Keratinocyte (primary cell): ENCODE measurements around the gene TUBB2A. TPM values are rescaled to one million over a fixed set of nuclear protein-coding genes. Genes with fewer than 3 reads are reported as not detected.

Experiments
- DNase-seq: peaks from one replicate; pipeline ENCODE4 v3.0.0-alpha.2; 2011; ENCODE audit warnings: low read depth, missing footprints, low spot score
- FAIRE-seq: peaks from 2 replicates; lab custom pipeline; 2011; peaks lifted over from hg19 to GRCh38; lab: Jason Lieb, UNC
- H2AFZ ChIP-seq: 2 replicates; pipeline ENCODE4 v1.6.0; 2012; ENCODE audit warnings: low read length, control low read depth, inconsistent platforms; ENCODE audit not compliant: control insufficient read depth
- H3K27ac ChIP-seq: 2 replicates; pipeline ENCODE4 v1.5.1; 2011; ENCODE audit warnings: low read length; ENCODE audit not compliant: control insufficient read depth, insufficient read depth
- H3K27me3 ChIP-seq: 3 replicates; pipeline ENCODE4 v1.6.0; 2011; ENCODE audit warnings: low read length; ENCODE audit not compliant: control insufficient read depth, insufficient read depth; ENCODE audit errors: extremely low read depth
- H3K36me3 ChIP-seq, 2 experiments: 2 replicates in 1 of 2; 3 replicates in 1 of 2; pipeline ENCODE4 v1.5.1; 2011; ENCODE audit warnings: low read length in 2 of 2, mild to moderate bottlenecking in 1 of 2; ENCODE audit not compliant: control insufficient read depth in 2 of 2, insufficient read depth in 2 of 2; ENCODE audit errors: extremely low read depth in 1 of 2
- H3K4me1 ChIP-seq: 3 replicates; pipeline ENCODE4 v1.5.1; 2011; ENCODE audit warnings: low read length; ENCODE audit not compliant: control insufficient read depth, insufficient read depth; ENCODE audit errors: extremely low read depth
- H3K4me2 ChIP-seq: 3 replicates; pipeline ENCODE4 v1.6.0; 2011; ENCODE audit warnings: low read depth, low read length; ENCODE audit not compliant: control insufficient read depth, insufficient read depth; ENCODE audit errors: extremely low read depth
- H3K4me3 ChIP-seq, 3 experiments: fragments of 200-600 bp in 1 of 3; sonication (generic) in 1 of 3; 2 replicates in 2 of 3; 3 replicates in 1 of 3; pipeline ENCODE4 v1.5.1; 2011 to 2016; ENCODE audit warnings: low read length in 3 of 3, mild to moderate bottlenecking in 3 of 3, control low read depth in 2 of 3, inconsistent platforms in 1 of 3, low read depth in 1 of 3, mixed read lengths in 1 of 3, mixed run types in 1 of 3, moderate library complexity in 1 of 3; ENCODE audit not compliant: control insufficient read depth in 2 of 3, insufficient read depth in 2 of 3; ENCODE audit errors: extremely low read depth in 1 of 3
- H3K79me2 ChIP-seq: 2 replicates; pipeline ENCODE4 v1.6.0; 2012; ENCODE audit warnings: low read length; ENCODE audit not compliant: control insufficient read depth, insufficient read depth
- H3K9ac ChIP-seq: 3 replicates; pipeline ENCODE4 v1.6.0; 2011; ENCODE audit warnings: low read length; ENCODE audit not compliant: control insufficient read depth, insufficient read depth; ENCODE audit errors: extremely low read depth
- H3K9me1 ChIP-seq: 3 replicates; pipeline ENCODE4 v1.6.0; 2011; ENCODE audit warnings: low read length; ENCODE audit not compliant: control insufficient read depth, insufficient read depth; ENCODE audit errors: extremely low read depth
- H3K9me3 ChIP-seq: 2 replicates; pipeline ENCODE4 v1.5.1; 2012; ENCODE audit warnings: low read depth, low read length; ENCODE audit not compliant: control insufficient read depth
- H4K20me1 ChIP-seq: 3 replicates; pipeline ENCODE4 v1.6.0; 2011; ENCODE audit warnings: low read length; ENCODE audit not compliant: control insufficient read depth, insufficient read depth; ENCODE audit errors: extremely low read depth
- CTCF ChIP-seq, 3 experiments: IDR thresholded peaks in 1 of 3; conservative IDR thresholded peaks in 1 of 3; optimal IDR thresholded peaks in 1 of 3; 2 replicates in 2 of 3; 3 replicates in 1 of 3; pipeline versions ENCODE3 to v1.5.1; 2011; ENCODE audit warnings: low read length in 3 of 3, mild to moderate bottlenecking in 3 of 3, moderate library complexity in 2 of 3, control low read depth in 1 of 3, inconsistent platforms in 1 of 3; ENCODE audit not compliant: insufficient read depth in 2 of 3; ENCODE audit errors: extremely low read depth in 1 of 3
- EZH2 ChIP-seq: IDR thresholded peaks from one replicate; pipeline ENCODE4 v1.6.1; 2012; ENCODE audit warnings: inconsistent platforms, mild to moderate bottlenecking, low read length, moderate library complexity
- dilution Hi-C: fragments of 300-500 bp; cut with MboI; formaldehyde crosslinking; loops from one replicate; pipeline ENCODE4 v1.7.0; 2020; ENCODE audit warnings: low sequenced_read_pairs; ENCODE audit not compliant: extremely low pct_ligation_motif_present
- polyA plus RNA-seq, 5 experiments: library from polyadenylated mRNA; depleted of rRNA in 3 of 5; stranded (reverse) in 3 of 5; stranded (forward) in 1 of 5; unstranded in 1 of 5; fragments of >200 nt; gene quantifications; 1 replicate in 1 of 5; 2 replicates in 3 of 5; 3 replicates in 1 of 5; pipeline versions ENCODE4 v1.2.1 to v1.2.3, GENCODE V29; 2011 to 2012; ENCODE audit warnings: missing spikeins in 2 of 5, low read depth in 1 of 5, low replicate concordance in 1 of 5

The TUBB2A gene
- polyA plus RNA-seq, 1 donor (not counting 4 experiments of a cell fraction or from before 2014, with no cell fraction given), result 58.8 TPM

GRCh38 chr6:3122823-3123182, 34.5 kb downstream of the TUBB2A start:
- Histone ChIP-seq H3K9me3 (no peaks in the 10 kb centered on the region), H3K36me3 (peaks cover 0 to 2% of the 10 kb centered on the region in 2 experiments), H3K9me1 (no peaks in the 10 kb centered on the region), H3K4me3 (no peak overlapping the region), H2AFZ (no peak overlapping the region), H3K79me2 (peaks cover 3% of the 10 kb centered on the region), H3K4me1 (peaks cover 9% of the 10 kb centered on the region), H3K9ac (no peak overlapping the region), H3K27me3 (no peaks in the 10 kb centered on the region), H4K20me1 (no peaks in the 10 kb centered on the region), H3K27ac (no peak overlapping the region), H3K4me2 (no peak overlapping the region)
- dilution Hi-C loops, result no loop called here
- DNase-seq (no peak), FAIRE-seq (no peak)
- no peak for TF ChIP-seq EZH2
- TF ChIP-seq CTCF (optimal IDR thresholded peaks at IDR 0.05 in 1 of 3, IDR thresholded peaks at IDR 0.05 in 1 of 3, conservative IDR thresholded peaks at IDR 0.05 in 1 of 3; ENCODE audit: extremely low read depth in 1 of 3, insufficient read depth in 2 of 3, low read length in 3 of 3), result no peak

GRCh38 chr6:3120765-3121089, 36.6 kb downstream of the TUBB2A start:
- Histone ChIP-seq H3K9me3 (no peaks in the 10 kb centered on the region), H3K4me1 (peaks cover 14% of the 10 kb centered on the region), H4K20me1 (no peaks in the 10 kb centered on the region), H3K27ac (no peak overlapping the region), H3K4me3 (no peak overlapping the region), H3K9me1 (no peaks in the 10 kb centered on the region), H3K36me3 (peaks cover 0 to 4% of the 10 kb centered on the region in 2 experiments), H3K9ac (no peak overlapping the region), H2AFZ (no peak overlapping the region), H3K79me2 (peaks cover 3% of the 10 kb centered on the region), H3K4me2 (no peak overlapping the region), H3K27me3 (no peaks in the 10 kb centered on the region)
- FAIRE-seq (no peak), DNase-seq (no peak)
- TF ChIP-seq EZH2 (no peak), CTCF (optimal IDR thresholded peaks at IDR 0.05 in 1 of 3, IDR thresholded peaks at IDR 0.05 in 1 of 3, conservative IDR thresholded peaks at IDR 0.05 in 1 of 3; ENCODE audit: extremely low read depth in 1 of 3, insufficient read depth in 2 of 3, low read length in 3 of 3) (no peak)
- dilution Hi-C loops, result no loop called here
